ENCODE data around the gene EEPD1. TPM values are rescaled to one million over a fixed set of nuclear protein-coding genes. Genes with fewer than 3 reads are reported as not detected.
A peak's percentile ranks its signal among the peaks of the same experiment; 100 is the strongest.

EEPD1 gene
- total RNA-seq, 1 donor from 2014 or later: 9.9 TPM

DNA sequence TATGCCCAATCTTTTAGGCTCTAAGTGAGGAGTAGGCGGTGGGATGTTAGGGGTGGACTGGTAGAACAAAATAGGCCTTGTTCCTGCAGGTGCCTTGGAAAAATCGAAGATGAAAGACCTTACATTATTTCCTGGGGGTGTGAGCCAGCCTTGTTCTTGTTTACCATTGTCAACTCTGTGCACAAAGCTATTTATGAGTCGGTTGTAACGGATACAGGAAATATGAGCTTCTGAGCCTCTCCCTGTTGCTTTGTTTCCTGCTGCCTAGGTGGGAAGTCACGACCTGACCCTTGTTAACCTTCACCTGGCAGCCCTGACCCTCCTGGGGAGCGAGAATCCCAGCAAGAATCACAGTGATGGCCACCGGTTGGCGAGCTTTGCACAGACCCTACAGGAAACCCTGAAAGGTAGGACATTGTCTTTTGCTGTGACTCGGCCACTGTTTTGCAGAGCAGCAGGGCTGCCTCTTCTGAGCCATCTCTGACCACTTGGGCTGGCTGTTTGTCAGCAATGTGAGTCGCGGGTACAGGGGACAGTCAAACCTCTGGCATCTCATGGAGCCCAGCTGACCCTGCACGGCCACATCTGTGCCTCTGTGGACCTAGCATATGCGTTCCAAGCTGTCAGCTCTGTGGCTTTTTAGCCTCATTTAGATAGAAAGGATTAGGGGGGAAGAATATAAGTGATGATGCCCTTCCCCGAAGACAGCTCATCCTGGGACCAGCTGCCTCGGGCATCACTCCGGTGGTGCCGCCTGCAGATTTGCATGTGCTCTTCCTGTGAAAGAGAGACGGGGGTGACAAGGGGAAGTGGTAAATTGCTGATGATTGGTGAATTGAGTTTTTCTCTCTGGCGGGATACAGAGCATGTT lies 134.6 kb downstream of the EEPD1 start:
- H3K27ac ChIP-seq: peak overlapping the region; percentile 61
- intact Hi-C loops (cut with DNase I): no loop called here
- DNase-seq (no peak), ATAC-seq (no peak)
- peaks cover 33% of the 10 kb centered on the region for H3K4me1 ChIP-seq
- no peak overlapping the region for H3K4me3 ChIP-seq
- TF ChIP-seq, protein P1, sequence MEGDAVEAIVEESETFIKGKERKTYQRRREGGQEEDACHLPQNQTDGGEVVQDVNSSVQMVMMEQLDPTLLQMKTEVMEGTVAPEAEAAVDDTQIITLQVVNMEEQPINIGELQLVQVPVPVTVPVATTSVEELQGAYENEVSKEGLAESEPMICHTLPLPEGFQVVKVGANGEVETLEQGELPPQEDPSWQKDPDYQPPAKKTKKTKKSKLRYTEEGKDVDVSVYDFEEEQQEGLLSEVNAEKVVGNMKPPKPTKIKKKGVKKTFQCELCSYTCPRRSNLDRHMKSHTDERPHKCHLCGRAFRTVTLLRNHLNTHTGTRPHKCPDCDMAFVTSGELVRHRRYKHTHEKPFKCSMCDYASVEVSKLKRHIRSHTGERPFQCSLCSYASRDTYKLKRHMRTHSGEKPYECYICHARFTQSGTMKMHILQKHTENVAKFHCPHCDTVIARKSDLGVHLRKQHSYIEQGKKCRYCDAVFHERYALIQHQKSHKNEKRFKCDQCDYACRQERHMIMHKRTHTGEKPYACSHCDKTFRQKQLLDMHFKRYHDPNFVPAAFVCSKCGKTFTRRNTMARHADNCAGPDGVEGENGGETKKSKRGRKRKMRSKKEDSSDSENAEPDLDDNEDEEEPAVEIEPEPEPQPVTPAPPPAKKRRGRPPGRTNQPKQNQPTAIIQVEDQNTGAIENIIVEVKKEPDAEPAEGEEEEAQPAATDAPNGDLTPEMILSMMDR (IDR thresholded peaks at IDR 0.05): no peak
- H3K27me3 ChIP-seq: no peaks in the 10 kb centered on the region
- H3K36me3 ChIP-seq: no peaks in the 10 kb centered on the region
- no peaks in the 10 kb centered on the region for H3K9me3 ChIP-seq

DNA sequence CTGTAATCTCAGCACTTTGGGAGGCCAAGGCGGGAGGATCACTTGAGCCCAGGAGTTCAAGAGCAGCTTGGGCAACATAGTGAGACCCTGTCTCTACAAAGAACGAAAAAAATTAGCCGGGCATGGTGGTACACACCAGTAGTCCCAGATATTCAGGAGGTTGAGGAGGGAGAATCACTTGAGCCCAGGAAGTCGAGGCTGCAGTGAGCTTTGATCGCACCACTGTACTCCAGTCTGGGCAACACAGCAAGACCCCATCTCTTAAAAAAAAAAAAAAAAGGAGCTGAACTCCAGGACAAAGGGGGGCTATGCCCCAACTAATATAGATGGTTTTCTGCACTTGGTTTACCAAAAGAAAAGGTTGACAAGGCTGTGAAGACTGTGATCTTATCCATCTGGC lies 135.4 kb downstream of the EEPD1 start:
- H3K27me3 ChIP-seq: no peaks in the 10 kb centered on the region
- H3K4me3 ChIP-seq: no peak overlapping the region
- H3K9me3 ChIP-seq: no peaks in the 10 kb centered on the region
- H3K27ac ChIP-seq: no peak overlapping the region
- ATAC-seq (no peak), DNase-seq (no peak)
- peaks cover 35% of the 10 kb centered on the region for H3K4me1 ChIP-seq
- H3K36me3 ChIP-seq: no peaks in the 10 kb centered on the region
- intact Hi-C loops (cut with DNase I): no loop called here
- TF ChIP-seq, protein P1 (IDR thresholded peaks at IDR 0.05): no peak

DNA sequence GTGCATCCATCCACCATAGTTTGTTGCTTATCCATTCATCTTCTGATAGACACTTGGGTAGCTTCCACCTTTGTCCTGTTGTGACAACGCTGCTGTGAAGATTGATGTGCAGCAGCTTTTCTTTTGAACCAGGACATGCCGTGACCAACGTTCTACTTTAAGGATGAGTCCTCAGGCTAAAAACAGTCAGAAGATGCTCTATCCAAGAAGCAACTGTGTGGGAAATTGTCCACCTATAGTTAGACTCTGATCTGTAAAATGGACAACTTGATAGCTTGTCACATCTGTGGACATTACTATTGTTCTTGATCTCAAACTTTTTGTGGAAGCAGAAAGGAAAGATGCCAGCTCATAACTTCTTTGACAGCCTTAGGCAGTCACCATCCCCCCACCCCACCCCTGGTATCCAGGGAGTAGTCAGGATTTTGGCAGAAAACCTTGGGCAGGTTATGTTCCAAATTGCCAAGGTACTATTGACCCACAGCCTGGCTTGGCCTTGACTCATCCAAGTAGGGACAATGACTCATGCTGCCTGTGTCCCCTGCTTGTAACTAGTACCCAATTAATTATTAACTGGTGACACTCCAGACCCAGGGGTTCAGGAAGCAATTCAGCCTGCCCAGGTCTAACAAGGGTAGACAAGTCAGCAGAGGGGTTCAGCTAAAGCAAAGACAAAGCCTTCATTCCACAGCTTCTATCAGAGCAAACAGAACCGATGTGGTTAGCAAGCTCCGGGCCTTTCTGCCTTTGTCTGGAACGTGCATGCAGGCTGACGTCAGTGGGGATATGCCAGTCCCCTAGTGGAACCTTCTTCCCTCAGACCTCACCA lies 137.0 kb downstream of the EEPD1 start:
- Histone ChIP-seq H3K4me3 (no peak overlapping the region), H3K36me3 (no peaks in the 10 kb centered on the region), H3K4me1 (peaks cover 35% of the 10 kb centered on the region), H3K9me3 (no peaks in the 10 kb centered on the region), H3K27me3 (no peaks in the 10 kb centered on the region), H3K27ac (no peak overlapping the region)
- intact Hi-C loops (cut with DNase I): no loop called here
- ATAC-seq (peak; percentile 63), DNase-seq (no peak)
- TF ChIP-seq, protein P1 (IDR thresholded peaks at IDR 0.05): no peak

DNA sequence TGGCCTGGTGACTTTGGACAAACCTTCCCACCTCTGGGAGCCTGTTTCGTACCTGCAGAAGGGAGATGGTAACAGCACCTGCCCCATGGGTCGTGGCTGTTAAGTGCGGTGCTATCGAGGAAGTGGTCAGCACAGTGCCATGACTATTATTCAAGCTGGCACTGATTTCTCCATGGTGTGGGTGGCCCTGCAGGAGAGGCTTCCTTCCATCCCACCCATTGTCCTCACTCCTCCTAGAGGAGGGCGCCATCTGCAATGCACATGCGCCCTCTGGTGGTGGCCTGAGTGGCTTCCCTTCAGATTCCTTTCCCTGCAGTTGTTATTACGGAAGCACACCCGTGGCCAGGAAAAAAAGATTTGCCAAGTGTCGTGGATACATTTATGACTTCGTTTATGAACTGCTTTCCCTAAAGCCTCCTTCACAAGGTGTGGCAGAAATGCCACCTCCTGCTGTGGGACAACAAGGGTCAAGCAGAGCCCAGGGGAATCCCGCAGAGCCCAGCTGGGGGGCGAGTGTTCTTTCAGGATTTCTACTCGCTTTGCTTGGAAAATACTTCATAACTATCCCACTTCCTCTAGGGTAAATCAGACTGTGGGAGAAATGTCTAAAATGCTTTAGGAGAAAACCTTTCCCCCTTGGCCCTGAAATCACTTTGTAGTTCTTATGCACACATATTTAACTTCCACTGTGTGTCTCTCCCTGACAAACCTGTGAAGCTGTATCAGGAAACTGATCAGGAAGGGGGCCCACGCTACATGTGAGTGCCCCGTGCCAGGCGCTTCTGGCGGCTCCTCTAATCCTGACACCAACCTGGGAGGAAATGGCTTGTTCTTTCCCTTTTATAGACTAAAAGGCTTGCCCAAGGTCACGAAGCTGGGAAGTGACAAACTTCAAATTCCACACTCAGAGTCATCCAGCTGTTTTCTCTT lies 138.6 kb downstream of the EEPD1 start:
- Histone ChIP-seq H3K27ac (peak overlapping the region; percentile 87), H3K27me3 (no peaks in the 10 kb centered on the region), H3K4me3 (peak overlapping the region; percentile 40), H3K4me1 (peaks cover 27% of the 10 kb centered on the region), H3K9me3 (no peaks in the 10 kb centered on the region), H3K36me3 (no peaks in the 10 kb centered on the region)
- peak; percentile 96 for ATAC-seq
- DNase-seq: peak; percentile 90
- TF ChIP-seq, protein P1 (IDR thresholded peaks at IDR 0.05): peak; percentile 98
- intact Hi-C loops (cut with DNase I): no loop called here

DNA sequence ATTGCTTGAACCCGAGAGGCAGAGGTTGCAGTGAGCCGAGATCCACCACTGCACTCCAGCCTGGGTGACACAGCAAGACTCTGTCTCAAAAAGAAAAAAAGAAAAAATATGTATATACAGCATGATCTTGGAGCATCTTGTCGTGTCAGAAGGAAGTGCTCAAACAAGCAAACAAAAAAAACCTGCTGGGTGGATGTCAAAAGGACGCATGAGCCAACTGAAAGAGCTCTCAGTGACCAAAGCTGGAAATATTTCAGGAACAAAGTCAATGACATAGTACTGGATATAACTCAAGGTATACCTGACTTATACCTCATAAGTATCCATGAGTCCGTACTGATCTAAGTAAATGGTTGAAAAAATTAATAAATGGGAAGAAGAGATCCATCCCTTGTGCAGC lies 142.0 kb downstream of the EEPD1 start:
- Histone ChIP-seq H3K27ac (no peak overlapping the region), H3K27me3 (no peaks in the 10 kb centered on the region), H3K4me3 (no peak overlapping the region), H3K4me1 (peaks cover 22% of the 10 kb centered on the region), H3K36me3 (no peaks in the 10 kb centered on the region), H3K9me3 (no peaks in the 10 kb centered on the region)
- DNase-seq (no peak), ATAC-seq (no peak)
- intact Hi-C loops (cut with DNase I): loop anchor here (5.0 kb wide), 1 partner anchor 308 kb away; no protein-coding TSS in a partner anchor
- TF ChIP-seq, protein P1 (IDR thresholded peaks at IDR 0.05): no peak

Measured in upper lobe of right lung (tissue), 1 donor.